ENCODE measurements around the gene DHX9. TPM values are rescaled to one million over a fixed set of nuclear protein-coding genes. Genes with fewer than 3 reads are reported as not detected.

DHX9 gene
- total RNA-seq (2021) (101 and 131 TPM in 2 replicates), Bru-seq, nascent RNA (percentile 99 among the genes with signal in this experiment), BruChase-seq, experiment 1, labeled RNA remaining after a 2-hour chase (percentile 94 among the genes with signal in this experiment), BruChase-seq, experiment 2, labeled RNA remaining after a 6-hour chase (percentile 96 among the genes with signal in this experiment)
- long read RNA-seq, full-length matches to known transcripts: 60 of 84 reads
- long read RNA-seq, partial matches to known transcripts: 10 of 84 reads
- long read RNA-seq, other reads (novel, unspliced or antisense): 14 of 84 reads

DNA sequence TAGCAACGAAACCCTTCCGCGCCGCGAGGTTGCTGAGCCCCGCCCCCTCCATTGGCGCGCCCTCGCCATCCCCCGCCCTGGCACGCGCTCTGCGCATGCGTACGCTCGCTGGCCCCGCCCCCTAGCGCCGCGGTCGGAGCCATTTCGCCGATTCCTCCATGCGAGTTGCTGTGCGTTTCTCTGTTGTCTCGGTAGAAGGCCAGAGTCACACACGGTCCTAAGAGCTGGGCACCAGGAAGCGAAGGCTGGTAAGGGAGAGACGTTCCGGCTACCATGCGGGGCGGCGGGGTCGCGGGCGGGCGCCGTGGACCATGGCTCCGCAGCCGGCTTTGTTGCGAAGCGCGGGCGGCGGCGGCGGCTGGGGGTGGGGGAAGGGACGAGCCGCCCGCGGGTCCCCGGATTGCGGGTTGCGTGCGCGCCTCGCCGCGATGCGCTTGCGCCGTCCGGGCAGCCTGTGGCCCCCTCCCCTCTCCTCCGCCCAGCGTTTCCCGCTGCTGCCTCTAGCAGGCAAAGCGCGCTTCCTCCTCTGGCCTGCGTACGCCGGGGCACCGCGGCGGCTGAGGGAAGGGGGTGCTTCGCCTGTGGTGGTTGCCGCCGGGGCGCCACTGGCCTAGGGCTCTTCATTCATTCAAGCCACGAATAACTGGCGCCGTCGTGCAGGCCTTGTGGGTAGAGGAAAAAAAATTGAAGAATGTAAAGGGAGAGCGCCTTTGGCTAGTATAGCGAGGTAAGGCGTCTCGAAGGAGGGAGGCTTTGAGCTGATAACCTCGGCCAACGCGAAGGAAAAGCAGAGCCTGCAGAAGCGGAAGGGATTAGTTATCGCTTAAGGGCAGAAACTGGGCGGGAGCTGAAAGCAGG lies at the start of gene DHX9:
DHX9 (plus strand) TSS at position 139 of the 858 bp plus-strand sequence. CDS start 3,220 bp downstream, outside the sequence.
- Histone ChIP-seq H3K4me3 (peak within 1 kb of the TSS; percentile 96), H3K79me2 (ENCODE audit: low read depth) (peaks cover 53% of the 10 kb centered on the region), H4K20me1 (ENCODE audit: insufficient read depth) (peaks cover 50% of the 10 kb centered on the region), H2AFZ (peak within 1 kb of the TSS; percentile 65; the same call in 1 of the 2 replicates), H3K9me3 (ENCODE audit: insufficient read depth, low read depth) (no peaks in the 10 kb centered on the region), H3F3A (ENCODE audit: insufficient read depth, low read depth) (peaks cover 29% of the 10 kb centered on the region), H3K27me3 (ENCODE audit: insufficient read depth, low read depth) (no peaks in the 10 kb centered on the region), H3K36me3 (ENCODE audit: low read depth) (peaks cover 29% of the 10 kb centered on the region), H3K4me2 (peak within 1 kb of the TSS; percentile 98), H3K27ac (peak within 1 kb of the TSS; percentile 68), H3K4me1 (replicated peaks; ENCODE audit: insufficient read depth) (peaks cover 24% of the 10 kb centered on the region), H3K9me2 (ENCODE audit: insufficient read depth) (no peaks in the 10 kb centered on the region)
- peak; percentile 74 to 93 for DNase-seq
- TF ChIP-seq EZH2 (IDR thresholded peaks at IDR 0.05; ENCODE audit: low read depth): no peak
- TF ChIP-seq, protein P1, sequence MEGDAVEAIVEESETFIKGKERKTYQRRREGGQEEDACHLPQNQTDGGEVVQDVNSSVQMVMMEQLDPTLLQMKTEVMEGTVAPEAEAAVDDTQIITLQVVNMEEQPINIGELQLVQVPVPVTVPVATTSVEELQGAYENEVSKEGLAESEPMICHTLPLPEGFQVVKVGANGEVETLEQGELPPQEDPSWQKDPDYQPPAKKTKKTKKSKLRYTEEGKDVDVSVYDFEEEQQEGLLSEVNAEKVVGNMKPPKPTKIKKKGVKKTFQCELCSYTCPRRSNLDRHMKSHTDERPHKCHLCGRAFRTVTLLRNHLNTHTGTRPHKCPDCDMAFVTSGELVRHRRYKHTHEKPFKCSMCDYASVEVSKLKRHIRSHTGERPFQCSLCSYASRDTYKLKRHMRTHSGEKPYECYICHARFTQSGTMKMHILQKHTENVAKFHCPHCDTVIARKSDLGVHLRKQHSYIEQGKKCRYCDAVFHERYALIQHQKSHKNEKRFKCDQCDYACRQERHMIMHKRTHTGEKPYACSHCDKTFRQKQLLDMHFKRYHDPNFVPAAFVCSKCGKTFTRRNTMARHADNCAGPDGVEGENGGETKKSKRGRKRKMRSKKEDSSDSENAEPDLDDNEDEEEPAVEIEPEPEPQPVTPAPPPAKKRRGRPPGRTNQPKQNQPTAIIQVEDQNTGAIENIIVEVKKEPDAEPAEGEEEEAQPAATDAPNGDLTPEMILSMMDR (conservative IDR thresholded peaks at IDR 0.05): no peak
- BruUV-seq (replicated peaks): TSS peak; percentile 47
- POLR2A ChIA-PET (ENCODE audit: unreplicated experiment): interaction anchor here (0.6 to 0.7 kb wide), 2 partner anchors 536 to 699 kb away, joined by 3 to 5 read pairs; no protein-coding TSS in a partner anchor
- CTCF ChIA-PET: no interaction called here
- intact Hi-C loops (cut with micrococcal nuclease; ENCODE audit: unreplicated experiment): loop anchor here (2.0 to 5.0 kb wide), 3 partner anchors 57 to 237 kb away; partner anchors contain the start of genes LAMC1 and RGS16

DNA sequence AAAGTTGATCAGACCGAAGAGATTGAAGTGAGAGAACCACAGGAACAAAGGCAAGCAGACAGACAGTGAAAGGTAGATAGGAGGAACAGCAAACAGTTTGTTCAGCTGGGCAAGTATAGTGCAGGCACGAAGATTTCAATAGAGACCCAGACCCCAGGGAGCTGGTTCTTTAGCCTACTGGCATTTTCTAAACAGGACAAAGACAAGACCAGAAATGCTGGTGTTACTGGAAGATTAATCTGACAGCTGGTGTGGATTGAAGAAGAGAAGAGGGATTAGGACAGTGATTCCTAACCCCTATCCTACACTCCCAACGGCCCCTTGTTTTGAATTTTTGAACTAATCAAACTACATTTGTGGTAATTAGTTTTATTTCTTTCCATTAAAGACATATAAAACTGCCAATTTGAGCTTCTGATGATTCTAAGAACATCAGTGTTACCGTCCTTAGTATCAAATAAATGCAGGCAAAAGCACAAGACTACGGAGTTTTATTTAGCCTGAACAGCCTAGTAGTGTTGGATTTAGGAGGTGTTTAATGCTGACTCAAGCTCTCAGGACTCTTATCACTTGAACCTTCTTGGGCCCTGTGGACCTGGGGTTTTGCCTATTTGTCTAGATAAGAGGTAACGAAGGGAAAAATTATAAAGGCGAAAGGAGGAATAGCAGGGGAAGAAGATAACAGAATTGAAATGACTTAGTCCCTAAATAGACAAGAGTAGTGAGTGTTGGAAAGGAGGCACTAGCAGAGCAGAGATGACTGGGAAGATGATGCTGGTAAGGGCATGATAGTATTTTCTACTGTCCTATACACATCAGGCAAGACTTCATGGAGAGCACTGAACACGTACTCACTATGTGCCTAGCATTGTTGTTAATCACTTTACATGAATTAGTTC lies 47.6 kb upstream of the DHX9 start:
- Histone ChIP-seq H3K9me2 (ENCODE audit: insufficient read depth) (no peaks in the 10 kb centered on the region), H3K27ac (no peak overlapping the region), H3K4me2 (no peak overlapping the region), H4K20me1 (ENCODE audit: insufficient read depth) (no peaks in the 10 kb centered on the region), H3K4me3 (no peak overlapping the region), H3K36me3 (ENCODE audit: low read depth) (no peaks in the 10 kb centered on the region), H3K9me3 (ENCODE audit: insufficient read depth, low read depth) (no peaks in the 10 kb centered on the region), H3K79me2 (ENCODE audit: low read depth) (no peaks in the 10 kb centered on the region), H3F3A (ENCODE audit: insufficient read depth, low read depth) (no peaks in the 10 kb centered on the region), H2AFZ (no peak overlapping the region), H3K4me1 (replicated peaks; ENCODE audit: insufficient read depth) (peaks cover 12% of the 10 kb centered on the region), H3K27me3 (ENCODE audit: insufficient read depth, low read depth) (peaks cover 8% of the 10 kb centered on the region; the same call in 1 of the 2 replicates)
- intact Hi-C loops (cut with micrococcal nuclease; ENCODE audit: unreplicated experiment): no loop called here
- ChIA-PET CTCF (no interaction called here), POLR2A (ENCODE audit: unreplicated experiment) (no interaction called here)
- no TSS peak for BruUV-seq (replicated peaks)
- DNase-seq: no peak
- TF ChIP-seq, protein P1 (conservative IDR thresholded peaks at IDR 0.05): no peak
- TF ChIP-seq EZH2 (IDR thresholded peaks at IDR 0.05; ENCODE audit: low read depth): no peak

DNA sequence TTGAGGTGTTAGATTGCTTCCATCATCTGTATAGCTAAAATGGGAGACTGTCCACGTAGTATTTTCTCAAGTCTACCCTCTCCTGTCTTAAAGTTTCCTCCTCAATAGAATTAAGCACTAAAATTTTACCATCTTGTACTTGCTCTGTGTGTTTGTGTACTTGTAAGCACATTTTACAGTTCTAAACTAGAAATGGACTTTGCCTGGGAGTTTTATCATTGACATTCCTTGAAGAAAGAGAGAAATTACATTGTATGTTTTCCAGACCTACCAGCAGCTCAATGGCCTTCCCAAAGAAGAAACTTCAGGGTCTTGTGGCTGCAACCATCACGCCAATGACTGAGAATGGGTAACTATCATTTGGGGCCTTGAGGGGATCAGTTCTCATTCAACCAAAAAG lies 45.1 kb upstream of the DHX9 start:
- Histone ChIP-seq H3K9me3 (ENCODE audit: insufficient read depth, low read depth) (no peaks in the 10 kb centered on the region), H3K4me3 (no peak overlapping the region), H3K4me1 (replicated peaks; ENCODE audit: insufficient read depth) (peaks cover 12% of the 10 kb centered on the region), H3K27ac (no peak overlapping the region), H3K4me2 (no peak overlapping the region), H2AFZ (no peak overlapping the region), H3F3A (ENCODE audit: insufficient read depth, low read depth) (no peaks in the 10 kb centered on the region), H4K20me1 (ENCODE audit: insufficient read depth) (no peaks in the 10 kb centered on the region), H3K79me2 (ENCODE audit: low read depth) (no peaks in the 10 kb centered on the region), H3K36me3 (ENCODE audit: low read depth) (no peaks in the 10 kb centered on the region), H3K9me2 (ENCODE audit: insufficient read depth) (no peaks in the 10 kb centered on the region), H3K27me3 (ENCODE audit: insufficient read depth, low read depth) (peaks cover 2% of the 10 kb centered on the region; the same call in 1 of the 2 replicates)
- no TSS peak for BruUV-seq (replicated peaks)
- ChIA-PET CTCF (no interaction called here), POLR2A (ENCODE audit: unreplicated experiment) (no interaction called here)
- TF ChIP-seq, protein P1 (conservative IDR thresholded peaks at IDR 0.05): no peak
- no peak for TF ChIP-seq EZH2 (IDR thresholded peaks at IDR 0.05; ENCODE audit: low read depth)
- no peak for DNase-seq
- intact Hi-C loops (cut with micrococcal nuclease; ENCODE audit: unreplicated experiment): no loop called here
